Parathyroid adenoma (tissue), 2 donors: ENCODE measurements around the gene IFNL4.

ENCODE experiments used
- H2AFZ ChIP-seq: fragments of 300-600 bp; sonication (generic); one replicate; pipeline ENCODE4 v1.7.0; 2017; ENCODE audit warnings: antibody characterized with exemption, mild to moderate bottlenecking
- H3K27ac ChIP-seq: fragments of 300-600 bp; sonication (generic); one replicate; pipeline ENCODE4 v1.7.0; 2017
- H3K27me3 ChIP-seq: fragments of 300-600 bp; sonication (generic); one replicate; pipeline ENCODE4 v1.7.0; 2017; ENCODE audit warnings: low read length; ENCODE audit not compliant: control insufficient read depth, insufficient read depth
- H3K36me3 ChIP-seq: fragments of 300-600 bp; sonication (generic); one replicate; pipeline ENCODE4 v1.7.0; 2017; ENCODE audit warnings: low read length; ENCODE audit not compliant: control insufficient read depth, insufficient read depth
- H3K4me1 ChIP-seq: fragments of 300-600 bp; sonication (generic); one replicate; pipeline ENCODE4 v1.7.0; 2017; ENCODE audit warnings: control low read depth
- H3K4me2 ChIP-seq: fragments of 300-600 bp; sonication (generic); one replicate; pipeline ENCODE4 v1.7.0; 2017; ENCODE audit warnings: low read length
- H3K4me3 ChIP-seq: fragments of 300-600 bp; sonication (generic); one replicate; pipeline ENCODE4 v1.7.0; 2017; ENCODE audit warnings: low read depth, low read length
- H3K79me2 ChIP-seq: fragments of 300-600 bp; sonication (generic); one replicate; pipeline ENCODE4 v1.7.0; 2017; ENCODE audit warnings: control low read depth
- H3K9ac ChIP-seq: fragments of 300-600 bp; sonication (generic); one replicate; pipeline ENCODE4 v1.7.0; 2017; ENCODE audit warnings: mild to moderate bottlenecking
- H3K9me3 ChIP-seq: fragments of 300-600 bp; sonication (generic); one replicate; pipeline ENCODE4 v1.7.0; 2017; ENCODE audit warnings: low read length; ENCODE audit not compliant: control insufficient read depth
- TF ChIP-seq, protein P1 (sequence below): fragments of 300-600 bp; sonication (generic); IDR thresholded peaks from one replicate; pipeline ENCODE4 v1.7.0; 2017; ENCODE audit warnings: antibody characterized with exemption, mild to moderate bottlenecking
- donor health status: primary hyperparathyroidism.

Gene IFNL4

DNA sequence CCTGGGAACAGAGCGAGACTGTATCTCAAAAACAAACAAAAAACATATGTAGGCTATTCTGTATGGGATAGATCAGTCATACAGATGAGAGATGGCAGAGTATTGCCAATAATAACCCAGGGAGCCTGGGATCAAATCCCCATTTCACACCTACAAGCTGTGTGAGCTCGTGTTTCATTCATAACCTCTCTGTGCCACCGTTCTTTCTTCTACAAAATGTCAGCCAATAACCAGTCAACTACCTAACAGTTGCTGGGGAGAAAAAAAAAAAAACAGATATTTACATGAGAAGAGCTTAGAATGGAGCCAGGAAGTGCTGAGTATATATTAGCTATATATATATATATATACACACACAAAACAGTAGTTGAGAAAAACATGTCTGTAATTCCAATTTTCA is 13.0 kb upstream of the IFNL4 start:
- H3K27ac ChIP-seq, result no peak overlapping the region
- no peaks in the 10 kb centered on the region for H3K36me3 ChIP-seq
- H3K4me2 ChIP-seq, result no peak overlapping the region
- H2AFZ ChIP-seq, result no peak overlapping the region
- no peak overlapping the region for H3K4me3 ChIP-seq
- H3K9ac ChIP-seq, result no peak overlapping the region
- no peaks in the 10 kb centered on the region for H3K79me2 ChIP-seq
- H3K9me3 ChIP-seq, result no peaks in the 10 kb centered on the region
- H3K4me1 ChIP-seq, result peaks cover 6% of the 10 kb centered on the region
- TF ChIP-seq, protein P1, sequence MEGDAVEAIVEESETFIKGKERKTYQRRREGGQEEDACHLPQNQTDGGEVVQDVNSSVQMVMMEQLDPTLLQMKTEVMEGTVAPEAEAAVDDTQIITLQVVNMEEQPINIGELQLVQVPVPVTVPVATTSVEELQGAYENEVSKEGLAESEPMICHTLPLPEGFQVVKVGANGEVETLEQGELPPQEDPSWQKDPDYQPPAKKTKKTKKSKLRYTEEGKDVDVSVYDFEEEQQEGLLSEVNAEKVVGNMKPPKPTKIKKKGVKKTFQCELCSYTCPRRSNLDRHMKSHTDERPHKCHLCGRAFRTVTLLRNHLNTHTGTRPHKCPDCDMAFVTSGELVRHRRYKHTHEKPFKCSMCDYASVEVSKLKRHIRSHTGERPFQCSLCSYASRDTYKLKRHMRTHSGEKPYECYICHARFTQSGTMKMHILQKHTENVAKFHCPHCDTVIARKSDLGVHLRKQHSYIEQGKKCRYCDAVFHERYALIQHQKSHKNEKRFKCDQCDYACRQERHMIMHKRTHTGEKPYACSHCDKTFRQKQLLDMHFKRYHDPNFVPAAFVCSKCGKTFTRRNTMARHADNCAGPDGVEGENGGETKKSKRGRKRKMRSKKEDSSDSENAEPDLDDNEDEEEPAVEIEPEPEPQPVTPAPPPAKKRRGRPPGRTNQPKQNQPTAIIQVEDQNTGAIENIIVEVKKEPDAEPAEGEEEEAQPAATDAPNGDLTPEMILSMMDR, result no peak
- H3K27me3 ChIP-seq, result no peaks in the 10 kb centered on the region

GRCh38 chr19:39257227-39257626 is 8.6 kb upstream of the IFNL4 start:
- TF ChIP-seq, protein P1, result no peak
- no peak overlapping the region for H2AFZ ChIP-seq
- H3K4me3 ChIP-seq, result no peak overlapping the region
- no peaks in the 10 kb centered on the region for H3K27me3 ChIP-seq
- H3K79me2 ChIP-seq, result no peaks in the 10 kb centered on the region
- H3K9me3 ChIP-seq, result no peaks in the 10 kb centered on the region
- no peak overlapping the region for H3K27ac ChIP-seq
- H3K4me1 ChIP-seq, result peaks cover 6% of the 10 kb centered on the region
- H3K36me3 ChIP-seq, result no peaks in the 10 kb centered on the region
- H3K9ac ChIP-seq, result no peak overlapping the region
- H3K4me2 ChIP-seq, result no peak overlapping the region

- no peaks in the 10 kb centered on the region for H3K9me3 ChIP-seq
- H3K4me1 ChIP-seq, result peaks cover 6% of the 10 kb centered on the region
- no peak overlapping the region for H3K4me2 ChIP-seq
- TF ChIP-seq, protein P1, result no peak
- H3K9ac ChIP-seq, result no peak overlapping the region
- H3K79me2 ChIP-seq, result no peaks in the 10 kb centered on the region
- no peaks in the 10 kb centered on the region for H3K36me3 ChIP-seq
- H3K27me3 ChIP-seq, result no peaks in the 10 kb centered on the region
- H3K4me3 ChIP-seq, result no peak overlapping the region
- H3K27ac ChIP-seq, result no peak overlapping the region
- H2AFZ ChIP-seq, result no peak overlapping the region
These were observed 6.1 kb upstream of the IFNL4 start for GRCh38 chr19:39254531-39255345.

- no peaks in the 10 kb centered on the region for H3K36me3 ChIP-seq
- no peak overlapping the region for H3K9ac ChIP-seq
- TF ChIP-seq, protein P1, result no peak
- H3K27me3 ChIP-seq, result no peaks in the 10 kb centered on the region
- H3K9me3 ChIP-seq, result no peaks in the 10 kb centered on the region
- H3K79me2 ChIP-seq, result no peaks in the 10 kb centered on the region
- no peak overlapping the region for H3K27ac ChIP-seq
- peaks cover 5% of the 10 kb centered on the region for H3K4me1 ChIP-seq
- no peak overlapping the region for H3K4me3 ChIP-seq
- no peak overlapping the region for H2AFZ ChIP-seq
- H3K4me2 ChIP-seq, result no peak overlapping the region
These were observed 4.9 kb upstream of the IFNL4 start for GRCh38 chr19:39253374-39254149.
